ENCODE measurements around the gene PTP4A2. TPM values are rescaled to one million over a fixed set of nuclear protein-coding genes. Genes with fewer than 3 reads are reported as not detected.
"Not testable (repeated sequence)": the region's sequence is repeated elsewhere in the genome, so short reads cannot be mapped to it uniquely, and the experiment has no call there.

The PTP4A2 gene
- total RNA-seq, 2 experiments from 2014 or later = 401 to 507 TPM

GRCh38 chr1:31927661-31927980 lies 10.5 kb downstream of the PTP4A2 start:
- Mint-ChIP-seq H3K4me3 (peak overlapping the region; percentile 69), H3K9me3 (ENCODE audit: low read depth) (no peaks in the 10 kb centered on the region), H3K36me3 (peaks cover 48% of the 10 kb centered on the region), H3K27ac (peak overlapping the region; percentile 84), H3K27me3 (no peaks in the 10 kb centered on the region), H3K4me1 (peaks cover 69% of the 10 kb centered on the region)
- DNase-seq (no peak), ATAC-seq (no peak)
- CTCF ChIA-PET = interaction anchor here (2.8 to 6.2 kb wide), 3 partner anchors 12 to 36 kb away, joined by 10 to 56 read pairs (median 43); partner anchors contain the start of gene PTP4A2

GRCh38 chr1:31926853-31927660 lies 11.1 kb downstream of the PTP4A2 start:
- H3K36me3 Mint-ChIP-seq = peaks cover 50% of the 10 kb centered on the region
- H3K4me3 Mint-ChIP-seq = peak overlapping the region; percentile 69
- DNase-seq (no peak), ATAC-seq (no peak)
- no peaks in the 10 kb centered on the region for H3K27me3 Mint-ChIP-seq
- CTCF ChIA-PET = interaction anchor here (1.2 to 6.2 kb wide), 5 partner anchors 12 to 93 kb away, joined by 3 to 56 read pairs (median 14); partner anchors contain the start of gene PTP4A2
- peak overlapping the region; percentile 84 for H3K27ac Mint-ChIP-seq
- peaks cover 69% of the 10 kb centered on the region for H3K4me1 Mint-ChIP-seq
- no peaks in the 10 kb centered on the region for H3K9me3 Mint-ChIP-seq (ENCODE audit: low read depth)

GRCh38 chr1:31926252-31926651 lies 11.9 kb downstream of the PTP4A2 start:
- Mint-ChIP-seq H3K4me3 (peak overlapping the region; percentile 69), H3K27me3 (no peaks in the 10 kb centered on the region), H3K36me3 (peaks cover 49% of the 10 kb centered on the region), H3K27ac (peak overlapping the region; percentile 84), H3K4me1 (peaks cover 70% of the 10 kb centered on the region), H3K9me3 (ENCODE audit: low read depth) (no peaks in the 10 kb centered on the region)
- DNase-seq (no peak), ATAC-seq (no peak)
- CTCF ChIA-PET = interaction anchor here (1.2 to 6.2 kb wide), 6 partner anchors 8 to 92 kb away, joined by 3 to 56 read pairs (median 28); partner anchors contain the start of gene PTP4A2

- CTCF ChIA-PET = interaction anchor here (1.2 to 6.2 kb wide), 6 partner anchors 9 to 92 kb away, joined by 3 to 56 read pairs (median 28); partner anchors contain the start of gene PTP4A2
Measured at GRCh38 chr1:31925824-31926223, 12.3 kb downstream of the PTP4A2 start.

GRCh38 chr1:31924839-31925238 lies 13.3 kb downstream of the PTP4A2 start:
- H3K4me1 Mint-ChIP-seq = peaks cover 67% of the 10 kb centered on the region
- peak overlapping the region; percentile 69 for H3K4me3 Mint-ChIP-seq
- CTCF ChIA-PET = interaction anchor here (1.1 to 6.2 kb wide), 7 partner anchors 10 to 78 kb away, joined by 3 to 56 read pairs (median 15); partner anchors contain the start of gene PTP4A2
- no peaks in the 10 kb centered on the region for H3K27me3 Mint-ChIP-seq
- DNase-seq (no peak), ATAC-seq (no peak)
- peak overlapping the region; percentile 89 for H3K27ac Mint-ChIP-seq
- H3K9me3 Mint-ChIP-seq (ENCODE audit: low read depth) = no peaks in the 10 kb centered on the region
- H3K36me3 Mint-ChIP-seq = peaks cover 46% of the 10 kb centered on the region

More at GRCh38 chr1:31925824-31926223, 12.3 kb downstream of the PTP4A2 start:
- DNase-seq; H3K9me3 Mint-ChIP-seq (ENCODE audit: low read depth); H3K27me3 Mint-ChIP-seq; ATAC-seq: not testable (repeated sequence)
- Mint-ChIP-seq H3K4me1 (peaks cover 71% of the 10 kb centered on the region), H3K27ac (peak overlapping the region; percentile 89), H3K4me3 (peak overlapping the region; percentile 69), H3K36me3 (peaks cover 51% of the 10 kb centered on the region)

- no peak for ATAC-seq
Measured at GRCh38 chr1:31923901-31924535, 14.2 kb downstream of the PTP4A2 start.

GRCh38 chr1:31920956-31921355 lies 17.2 kb downstream of the PTP4A2 start:
- Mint-ChIP-seq H3K4me3 (peak overlapping the region; percentile 30), H3K4me1 (peaks cover 67% of the 10 kb centered on the region), H3K27me3 (no peaks in the 10 kb centered on the region), H3K9me3 (ENCODE audit: low read depth) (no peaks in the 10 kb centered on the region), H3K27ac (peak overlapping the region; percentile 88), H3K36me3 (peaks cover 57% of the 10 kb centered on the region)
- ATAC-seq (no peak), DNase-seq (no peak)
- CTCF ChIA-PET = interaction anchor here (1.1 to 6.2 kb wide), 4 partner anchors 7 to 43 kb away, joined by 6 to 45 read pairs (median 8); no protein-coding TSS in a partner anchor

More at GRCh38 chr1:31923901-31924535, 14.2 kb downstream of the PTP4A2 start:
- H3K9me3 Mint-ChIP-seq (ENCODE audit: low read depth) = no peaks in the 10 kb centered on the region
- CTCF ChIA-PET = interaction anchor here (0.9 to 6.2 kb wide), 13 partner anchors 10 to 177 kb away, joined by 3 to 56 read pairs (median 5); partner anchors contain the start of gene PTP4A2
- H3K27me3 Mint-ChIP-seq = no peaks in the 10 kb centered on the region
- peak overlapping the region; percentile 70 for H3K4me3 Mint-ChIP-seq
- peak overlapping the region; percentile 89 for H3K27ac Mint-ChIP-seq
- H3K36me3 Mint-ChIP-seq = peaks cover 49% of the 10 kb centered on the region
- peaks cover 70% of the 10 kb centered on the region for H3K4me1 Mint-ChIP-seq
- no peak for DNase-seq

GRCh38 chr1:31919591-31919990 lies 18.6 kb downstream of the PTP4A2 start:
- Mint-ChIP-seq H3K4me3 (no peak overlapping the region), H3K4me1 (peaks cover 66% of the 10 kb centered on the region), H3K27ac (peak overlapping the region; percentile 36), H3K9me3 (ENCODE audit: low read depth) (no peaks in the 10 kb centered on the region), H3K27me3 (no peaks in the 10 kb centered on the region), H3K36me3 (peaks cover 63% of the 10 kb centered on the region)
- CTCF ChIA-PET = no interaction called here
- no peak for ATAC-seq
- no peak for DNase-seq

GRCh38 chr1:31915438-31915837 lies 22.7 kb downstream of the PTP4A2 start:
- H3K27me3 Mint-ChIP-seq = no peaks in the 10 kb centered on the region
- no peak for DNase-seq
- H3K27ac Mint-ChIP-seq = peak overlapping the region; percentile 56
- ATAC-seq = no peak
- H3K9me3 Mint-ChIP-seq (ENCODE audit: low read depth) = no peaks in the 10 kb centered on the region
- H3K4me3 Mint-ChIP-seq = no peak overlapping the region
- H3K4me1 Mint-ChIP-seq = peaks cover 73% of the 10 kb centered on the region
- H3K36me3 Mint-ChIP-seq = peaks cover 78% of the 10 kb centered on the region
- CTCF ChIA-PET = interaction anchor here (1.9 to 5.5 kb wide), 5 partner anchors 10 to 100 kb away, joined by 4 to 30 read pairs (median 14); partner anchors contain the start of genes PTP4A2 and SPOCD1

- Mint-ChIP-seq H3K27ac (peak overlapping the region; percentile 58), H3K4me1 (peaks cover 73% of the 10 kb centered on the region), H3K27me3 (no peaks in the 10 kb centered on the region), H3K9me3 (ENCODE audit: low read depth) (no peaks in the 10 kb centered on the region), H3K4me3 (no peak overlapping the region), H3K36me3 (peaks cover 79% of the 10 kb centered on the region)
- ATAC-seq = no peak
- no peak for DNase-seq
- CTCF ChIA-PET = interaction anchor here (0.8 to 5.5 kb wide), 11 partner anchors 8 to 98 kb away, joined by 3 to 30 read pairs (median 6); partner anchors contain the start of genes PTP4A2 and SPOCD1
Measured at GRCh38 chr1:31913968-31914367, 24.2 kb downstream of the PTP4A2 start.

GRCh38 chr1:31912839-31913239 lies 25.3 kb downstream of the PTP4A2 start:
- no peaks in the 10 kb centered on the region for H3K9me3 Mint-ChIP-seq (ENCODE audit: low read depth)
- CTCF ChIA-PET = interaction anchor here (0.7 to 5.5 kb wide), 12 partner anchors 9 to 100 kb away, joined by 3 to 30 read pairs (median 6); partner anchors contain the start of genes KHDRBS1 and PTP4A2
- ATAC-seq (peak; percentile 72), DNase-seq (no peak)
- peaks cover 73% of the 10 kb centered on the region for H3K4me1 Mint-ChIP-seq
- no peak overlapping the region for H3K4me3 Mint-ChIP-seq
- H3K36me3 Mint-ChIP-seq = peaks cover 79% of the 10 kb centered on the region
- no peaks in the 10 kb centered on the region for H3K27me3 Mint-ChIP-seq
- H3K27ac Mint-ChIP-seq = peak overlapping the region; percentile 58

GRCh38 chr1:31911994-31912780 lies 26.0 kb downstream of the PTP4A2 start:
- Mint-ChIP-seq H3K36me3 (peaks cover 80% of the 10 kb centered on the region), H3K9me3 (ENCODE audit: low read depth) (no peaks in the 10 kb centered on the region), H3K27me3 (no peaks in the 10 kb centered on the region), H3K4me1 (peaks cover 71% of the 10 kb centered on the region), H3K4me3 (no peak overlapping the region), H3K27ac (peak overlapping the region; percentile 47)
- CTCF ChIA-PET = interaction anchor here (0.7 to 5.5 kb wide), 9 partner anchors 9 to 89 kb away, joined by 3 to 30 read pairs (median 6); partner anchors contain the start of gene PTP4A2
- ATAC-seq (no peak), DNase-seq (no peak)

All from activated CD8-positive, alpha-beta memory T cell treated with anti-CD3 and anti-CD28 coated beads, Interleukin-2, amount 10 ng/mL, durations not matched to agents 7 days and 5 days (primary cell).